Fibroblast of mammary gland (primary cell): ENCODE results near the gene CFAP47.

Source experiments
- DNase-seq: peaks from one replicate; pipeline ENCODE4 v3.0.0-alpha.2; 2010; ENCODE audit warnings: low read depth
- H3K4me3 ChIP-seq: 2 replicates; pipeline ENCODE4 v1.5.1; 2011; ENCODE audit warnings: low read depth, mild to moderate bottlenecking, low read length, moderate library complexity; ENCODE audit not compliant: control insufficient read depth
- CTCF ChIP-seq: conservative IDR thresholded peaks from 2 replicates; pipeline ENCODE4 v1.5.1; 2011; ENCODE audit warnings: low read depth, low read length, inconsistent platforms; ENCODE audit not compliant: control insufficient read depth, insufficient read depth

The CFAP47 gene

DNA sequence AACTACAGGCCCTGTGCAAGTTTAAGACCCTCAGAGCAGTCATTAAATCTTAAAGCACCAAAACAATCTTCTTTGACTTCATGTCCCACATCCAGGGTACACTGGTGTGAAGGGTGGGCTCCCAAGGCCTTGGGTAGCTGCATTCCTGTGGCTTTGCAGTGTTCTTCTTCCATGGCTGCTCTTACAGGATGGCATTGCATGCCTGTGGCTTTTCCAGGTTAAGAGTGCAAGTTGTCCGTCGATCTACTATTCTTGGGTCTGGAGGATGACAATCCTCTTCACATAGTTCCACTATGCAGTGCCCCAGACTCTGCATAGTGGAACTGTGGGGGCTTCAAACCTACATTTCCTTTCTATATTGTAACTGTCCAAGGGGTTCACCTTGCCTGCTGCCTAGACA lies 494.5 kb downstream of the CFAP47 start:
- no peak overlapping the region for H3K4me3 ChIP-seq
- no peak for DNase-seq
- no peak for TF ChIP-seq CTCF

- no peak overlapping the region for H3K4me3 ChIP-seq
- TF ChIP-seq CTCF: no peak
- DNase-seq: no peak
Observed at GRCh38 chrX:36422368-36422767, 502.8 kb downstream of the CFAP47 start.

GRCh38 chrX:36431819-36432218 lies 512.3 kb downstream of the CFAP47 start:
- TF ChIP-seq CTCF: no peak
- DNase-seq: peak; percentile 31
- H3K4me3 ChIP-seq: no peak overlapping the region

DNA sequence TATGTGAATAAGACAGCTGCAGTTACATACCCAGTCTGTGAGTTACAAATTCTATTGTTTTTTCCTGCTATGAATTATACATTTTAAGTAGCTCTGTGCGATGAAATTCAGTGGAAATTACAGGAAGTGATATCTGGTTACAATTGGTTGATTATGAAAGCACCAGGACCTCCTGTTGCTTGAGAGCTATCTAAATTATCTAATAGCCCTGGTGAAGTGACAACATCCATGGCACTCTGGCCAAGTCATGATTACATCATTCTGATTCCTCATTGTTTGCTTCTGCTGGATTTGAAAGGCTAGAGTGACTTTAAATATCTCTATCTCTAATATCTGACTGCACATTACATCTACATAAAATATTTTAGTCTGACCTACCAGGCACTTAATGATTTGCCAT lies 515.0 kb downstream of the CFAP47 start:
- TF ChIP-seq CTCF: no peak
- H3K4me3 ChIP-seq: no peak overlapping the region
- DNase-seq: no peak
